HG03045 (cell line): ENCODE results near the gene ZER1.
A peak's percentile ranks its signal among the peaks of the same experiment; 100 is the strongest.

Source experiments
- ATAC-seq: cut with Tn5 transposase; IDR thresholded peaks from one replicate; pipeline ENCODE4 v1.9.1; 2021; ENCODE audit warnings: mild to moderate bottlenecking, moderate library complexity; ENCODE audit not compliant: unreplicated experiment

Gene ZER1

DNA sequence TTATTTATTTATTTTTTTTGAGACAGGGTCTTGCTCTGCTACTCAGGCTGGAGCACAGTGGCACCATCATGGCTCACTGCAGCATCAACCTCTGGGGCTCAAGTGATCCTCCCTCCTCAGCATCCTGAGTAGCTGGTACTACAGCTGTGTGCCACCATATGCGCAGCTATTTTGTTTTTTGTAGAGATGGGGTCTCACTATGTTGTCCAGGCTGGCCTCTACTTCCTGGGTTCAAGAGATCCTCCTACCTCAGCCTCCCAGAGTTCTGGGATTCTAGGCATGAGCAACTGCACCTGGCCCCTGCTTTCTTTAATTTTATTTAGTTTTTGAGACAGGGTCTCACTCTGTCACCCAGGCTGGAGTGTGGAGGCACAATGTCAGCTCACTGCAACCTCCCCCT is 28.3 kb downstream of the ZER1 start:
- ATAC-seq = no peak

DNA sequence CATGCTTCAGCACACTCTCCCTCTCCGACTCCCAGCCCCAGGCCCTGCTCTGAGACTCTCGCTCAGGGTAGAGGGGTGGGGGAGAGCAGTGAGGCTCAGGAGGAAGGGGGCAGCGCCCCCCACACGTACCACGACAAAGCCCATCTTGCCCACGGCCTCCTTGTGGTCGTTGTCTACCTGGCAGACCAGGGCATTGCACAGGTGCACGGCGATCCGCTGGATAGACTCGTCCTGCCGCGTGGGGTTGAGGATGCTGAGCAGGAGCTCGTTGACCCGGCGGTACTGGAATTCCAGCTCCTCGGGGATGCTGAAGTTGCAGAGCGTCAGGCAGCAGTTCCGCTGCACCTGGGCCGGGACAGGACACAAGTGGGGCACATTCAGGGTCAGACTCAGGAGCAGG is 29.3 kb downstream of the ZER1 start:
- ATAC-seq = no peak

DNA sequence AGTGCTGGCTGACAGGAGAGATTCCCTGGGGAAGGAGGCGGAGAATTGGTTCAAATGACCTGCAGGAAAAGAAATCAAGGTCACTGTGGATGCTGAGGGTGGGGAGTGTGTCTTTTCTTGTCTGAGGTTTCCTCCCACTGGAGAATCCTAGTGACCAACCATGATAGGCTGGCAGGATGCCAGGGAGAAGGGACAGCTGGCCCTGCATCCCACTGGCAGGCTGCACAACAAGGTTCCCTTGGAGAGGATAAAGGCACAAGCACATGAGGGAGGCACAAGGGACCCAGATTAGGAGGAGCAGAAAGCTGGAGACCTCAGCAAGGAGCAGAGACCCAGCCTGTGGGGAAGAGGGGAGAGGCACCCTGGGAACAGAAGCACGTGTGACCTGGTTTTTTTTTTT is 36.4 kb downstream of the ZER1 start:
- ATAC-seq = no peak

DNA sequence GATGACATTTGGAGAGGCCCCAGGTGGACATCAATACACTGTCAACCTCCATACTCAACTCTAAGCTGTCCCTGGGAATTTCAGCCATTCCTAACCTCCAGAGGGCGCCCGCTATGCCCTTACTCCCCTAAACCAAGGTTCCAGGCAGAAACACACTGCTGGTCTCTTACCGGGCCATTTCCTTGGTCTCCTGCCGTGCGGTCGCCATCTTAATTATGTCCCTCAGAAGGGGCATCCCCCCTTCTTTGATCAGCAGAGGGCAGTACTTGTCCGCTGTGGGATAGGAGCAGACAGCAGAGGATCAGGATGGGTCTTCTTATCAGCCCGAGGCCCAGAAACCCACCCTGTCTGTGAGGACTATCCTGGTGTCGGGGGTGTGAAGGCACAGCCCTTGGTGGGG is 38.5 kb downstream of the ZER1 start:
- ATAC-seq = no peak

DNA sequence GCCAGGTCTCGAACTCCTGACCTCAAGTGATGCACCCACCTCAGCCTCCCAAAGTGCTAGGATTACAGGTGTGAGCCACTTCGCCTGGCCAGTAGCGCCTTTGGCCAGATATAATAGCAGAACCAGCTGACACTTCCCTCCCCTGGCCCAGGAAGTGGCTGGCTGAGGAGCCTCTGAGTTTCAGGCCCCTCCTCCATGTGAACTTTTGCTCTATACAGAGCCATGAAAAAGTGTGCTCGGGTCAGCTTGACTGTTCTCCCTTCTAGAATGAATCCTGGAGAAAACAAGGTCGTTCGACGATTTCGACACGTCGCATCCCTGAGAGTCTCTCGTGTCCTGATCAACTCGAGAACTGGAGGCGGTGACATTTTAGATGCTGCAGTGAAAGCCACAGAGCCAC is 39.2 kb downstream of the ZER1 start:
- ATAC-seq = no peak

DNA sequence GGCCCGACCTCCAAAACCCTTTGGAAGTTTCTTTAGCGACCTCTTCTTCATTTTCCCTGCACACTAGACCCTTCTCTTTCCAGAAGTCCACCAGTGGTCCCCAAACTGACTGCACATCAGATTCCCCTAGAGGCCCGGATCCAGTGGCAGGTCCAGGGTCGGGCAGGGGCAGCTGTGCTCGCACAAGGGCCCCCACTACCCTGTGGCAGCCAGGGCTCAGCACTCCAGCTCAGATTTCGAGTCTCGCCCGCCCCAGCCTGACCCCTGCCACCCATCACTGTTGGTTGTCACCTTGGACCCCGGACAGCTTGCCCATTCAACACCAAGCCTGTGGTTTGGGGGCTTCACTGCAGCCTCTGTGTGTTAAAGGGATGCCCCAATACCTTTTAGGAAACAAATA is 40.0 kb downstream of the ZER1 start:
- no peak for ATAC-seq

DNA sequence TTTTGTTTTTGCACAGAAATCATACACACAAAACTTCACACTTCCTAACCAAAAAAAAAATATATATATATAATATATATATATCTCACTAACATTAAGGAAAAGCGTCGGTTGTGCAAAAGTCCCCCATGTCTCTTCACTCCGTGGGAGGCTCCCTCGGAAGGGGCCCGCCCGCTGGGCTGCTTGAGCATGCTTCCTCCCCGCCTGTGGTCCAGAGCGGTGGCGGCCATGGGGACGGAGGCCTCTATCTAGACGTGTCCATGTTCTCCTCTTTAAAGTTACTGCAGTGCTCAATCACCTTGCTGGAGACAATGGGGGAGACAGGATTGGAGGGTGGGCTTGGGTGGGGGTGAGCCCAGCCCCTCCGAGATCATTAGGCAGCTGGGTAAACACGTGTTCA is 40.6 kb downstream of the ZER1 start:
- ATAC-seq = no peak

DNA sequence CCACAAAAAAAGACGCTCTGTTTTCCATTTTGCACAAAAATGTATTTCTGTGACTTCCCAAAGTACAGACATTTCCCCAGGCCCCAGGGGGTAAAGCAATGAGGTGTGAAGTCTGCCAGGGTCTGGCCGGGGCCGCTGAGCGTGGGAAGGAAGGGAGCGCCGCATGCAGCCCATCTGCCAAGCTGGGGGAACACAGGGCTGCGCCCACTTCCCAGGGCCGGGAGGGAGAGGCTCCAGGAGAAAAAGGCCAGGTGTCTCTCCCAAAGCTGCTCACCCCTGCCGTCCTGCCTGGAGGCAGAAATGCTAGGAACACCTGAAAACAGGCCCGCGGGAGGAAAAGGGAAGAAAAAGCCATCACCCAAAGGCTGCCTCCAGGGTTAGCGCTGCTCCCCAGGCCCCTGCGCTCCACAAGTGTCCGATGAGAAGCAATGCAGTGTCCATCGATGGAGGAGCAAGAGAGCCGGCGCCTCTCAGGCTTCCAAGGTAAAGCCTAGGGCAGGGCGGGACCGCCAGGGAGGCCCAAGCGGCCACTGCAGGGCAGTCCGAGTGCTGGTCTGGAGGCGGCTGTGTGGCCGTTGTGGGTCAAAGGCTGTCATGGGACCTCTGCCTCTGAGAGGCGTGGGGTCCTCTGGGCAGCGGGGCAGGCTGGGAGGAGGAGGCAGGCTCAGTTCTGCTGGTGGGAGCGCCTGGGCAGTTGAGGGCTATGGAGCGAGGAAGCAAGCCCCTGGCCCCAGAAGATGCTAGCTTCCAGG is 41.8 kb downstream of the ZER1 start:
- ATAC-seq = no peak

DNA sequence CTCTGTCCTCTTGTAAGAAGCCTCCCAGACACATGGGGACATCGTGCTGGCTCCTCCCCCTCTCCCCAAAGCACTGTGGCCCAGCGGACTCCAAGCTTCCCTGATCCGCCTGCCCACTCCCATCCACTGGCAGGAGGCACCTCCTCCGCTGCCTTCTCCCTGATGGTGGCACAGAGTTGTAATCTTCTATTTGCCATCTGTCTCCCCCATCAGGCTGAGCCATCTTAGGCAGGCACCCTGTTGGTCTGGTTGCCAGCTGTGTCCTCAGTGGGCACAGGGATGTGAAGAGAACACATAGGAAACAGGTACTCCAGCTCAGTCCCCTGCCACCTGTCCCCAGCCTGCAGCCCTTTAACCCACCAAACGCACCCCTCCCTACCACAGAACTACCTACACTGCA is 42.4 kb downstream of the ZER1 start:
- no peak for ATAC-seq

DNA sequence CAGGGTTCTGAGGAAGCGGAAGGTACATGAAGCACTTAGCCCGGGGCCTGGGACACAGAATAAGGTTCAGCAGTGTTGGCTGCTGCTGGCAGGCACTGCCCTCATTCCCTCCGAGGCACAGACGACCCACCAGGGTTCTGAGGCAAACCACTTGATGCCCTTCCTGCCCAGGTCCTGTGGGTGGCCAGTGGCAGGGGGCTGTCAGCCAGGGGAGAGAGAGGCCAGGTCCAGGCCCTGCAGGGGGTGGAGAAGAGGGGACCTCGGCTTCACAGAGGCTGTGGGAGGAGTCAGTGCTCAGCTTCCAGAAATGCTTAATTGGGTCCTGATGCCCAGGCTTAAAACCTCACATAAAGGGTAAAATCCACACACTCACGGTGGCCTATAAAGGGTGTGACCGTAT is 43.4 kb downstream of the ZER1 start:
- ATAC-seq = no peak

DNA sequence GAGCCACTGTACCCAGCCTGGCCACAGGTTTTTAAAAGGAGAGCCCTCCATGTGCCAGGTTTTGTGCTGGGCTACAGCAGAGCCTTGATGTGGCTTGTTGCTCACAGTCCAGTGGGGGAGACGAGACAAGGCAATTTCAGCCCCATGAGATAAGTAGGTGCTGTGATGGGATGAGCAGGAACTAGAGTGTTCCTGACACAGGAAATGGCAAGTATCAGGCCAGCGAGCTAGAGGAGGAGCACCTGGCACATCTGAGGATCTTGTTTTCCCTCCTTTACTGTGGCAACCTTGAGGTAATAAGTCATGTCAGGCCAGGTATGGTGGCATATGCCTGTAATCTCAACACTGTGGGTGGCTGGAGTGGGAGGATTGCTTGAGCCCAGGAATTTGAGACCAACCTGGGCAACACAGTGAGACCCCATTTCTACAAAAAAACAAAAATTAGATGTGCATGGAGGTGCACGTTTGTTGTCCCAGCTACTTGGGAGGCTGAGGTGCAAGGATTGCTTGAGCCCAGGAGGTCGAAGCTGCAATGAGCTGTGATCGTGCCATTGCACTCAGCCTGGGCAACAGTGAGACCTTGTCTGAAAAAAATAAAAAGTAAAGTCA is 44.0 kb downstream of the ZER1 start:
- ATAC-seq = no peak

DNA sequence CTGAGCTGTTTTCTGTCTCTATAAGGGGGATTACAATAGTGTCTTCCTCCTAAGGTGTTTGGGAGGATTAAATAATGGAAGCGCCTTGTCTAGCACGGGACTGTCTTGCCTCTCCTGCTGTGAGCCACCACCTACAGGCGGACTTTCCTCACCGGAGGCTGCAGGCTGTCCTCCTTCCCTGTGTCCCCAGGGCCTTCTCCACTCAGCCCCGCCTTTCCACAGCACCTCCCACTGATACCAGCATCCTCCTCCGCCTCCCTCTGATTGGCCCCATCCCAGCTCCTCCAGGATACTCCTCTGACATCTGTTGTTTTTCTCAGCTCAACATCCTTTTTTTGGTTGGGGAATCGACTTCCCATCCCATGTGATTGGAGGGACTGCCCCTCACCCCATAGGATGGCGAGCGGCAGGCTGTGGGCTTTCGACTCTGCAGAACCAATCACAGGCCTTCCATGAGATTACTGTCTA is 46.9 kb downstream of the ZER1 start:
- ATAC-seq = no peak

DNA sequence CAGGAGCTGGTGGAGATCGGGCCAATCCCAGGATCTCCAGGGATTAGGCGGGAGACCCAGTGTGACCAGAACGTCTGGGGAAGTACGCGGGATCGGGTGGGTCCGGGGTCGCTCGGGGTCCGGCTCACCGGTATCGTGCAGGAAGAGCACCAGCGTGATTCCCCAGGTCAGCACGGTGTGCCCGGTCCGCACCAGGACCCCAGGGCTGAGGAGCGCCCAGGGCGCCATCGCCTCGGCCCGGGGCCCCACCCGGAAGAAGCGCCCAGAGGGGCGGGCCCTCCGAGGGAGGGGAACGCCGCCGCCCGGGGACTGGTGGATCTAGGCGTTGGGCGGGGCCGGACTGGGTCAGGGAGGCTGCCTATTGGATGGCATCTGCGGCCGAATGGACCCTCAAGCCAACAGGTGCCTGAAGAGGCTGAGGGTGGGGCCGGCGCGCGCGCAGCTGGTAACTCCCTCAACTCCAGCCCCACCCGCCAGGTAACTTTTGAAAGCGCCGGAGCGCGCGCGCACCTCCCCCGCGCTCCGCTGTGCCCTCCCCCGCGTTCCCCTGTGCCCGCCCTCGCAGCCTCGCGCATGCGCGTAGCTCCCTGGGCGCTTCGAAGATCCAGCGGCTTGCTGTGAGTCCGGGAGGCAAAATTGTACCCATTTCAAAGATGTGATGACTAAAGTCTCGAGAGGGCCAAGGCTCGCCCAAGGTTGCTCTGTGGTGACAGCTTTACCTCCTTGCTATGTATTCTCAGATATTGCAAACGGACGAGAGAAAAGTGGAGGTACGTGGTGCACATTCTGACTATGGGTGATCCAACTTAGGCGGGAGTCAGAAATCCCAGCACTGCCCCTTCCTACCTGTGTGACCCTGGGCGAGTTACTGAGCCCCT is 47.6 kb downstream of the ZER1 start, which contains the start of gene ZDHHC12:
Gene ZDHHC12 (minus strand): TSS at position 262 of the 878 bp plus-strand sequence. CDS start 34 bp downstream, at position 228.
- ATAC-seq = peak; percentile 94

DNA sequence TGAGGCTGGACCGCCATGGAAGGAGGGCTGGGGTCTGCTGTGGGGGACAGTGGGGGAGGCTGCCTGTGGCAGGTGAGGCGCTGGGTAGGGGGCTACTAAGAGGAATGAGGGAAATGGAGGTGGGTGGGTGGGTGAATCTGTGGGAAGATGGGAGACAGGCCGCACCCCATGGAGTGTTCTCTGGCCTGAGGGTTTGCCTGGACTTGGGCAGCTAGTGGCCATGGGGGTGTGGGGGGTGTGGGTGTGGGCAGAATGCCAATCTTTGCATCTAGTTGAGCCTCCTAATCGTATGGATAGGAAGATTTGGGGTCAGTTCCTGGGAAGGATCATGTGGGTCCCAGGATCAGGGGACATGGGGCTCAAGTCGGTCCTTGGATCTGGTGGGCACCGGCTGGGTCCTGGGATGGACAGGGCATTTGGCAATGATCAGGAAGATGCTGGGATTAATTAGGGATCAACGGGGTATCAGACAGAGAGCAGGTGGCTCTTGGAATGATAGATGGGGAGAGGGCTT is 48.3 kb downstream of the ZER1 start:
- ATAC-seq = no peak

DNA sequence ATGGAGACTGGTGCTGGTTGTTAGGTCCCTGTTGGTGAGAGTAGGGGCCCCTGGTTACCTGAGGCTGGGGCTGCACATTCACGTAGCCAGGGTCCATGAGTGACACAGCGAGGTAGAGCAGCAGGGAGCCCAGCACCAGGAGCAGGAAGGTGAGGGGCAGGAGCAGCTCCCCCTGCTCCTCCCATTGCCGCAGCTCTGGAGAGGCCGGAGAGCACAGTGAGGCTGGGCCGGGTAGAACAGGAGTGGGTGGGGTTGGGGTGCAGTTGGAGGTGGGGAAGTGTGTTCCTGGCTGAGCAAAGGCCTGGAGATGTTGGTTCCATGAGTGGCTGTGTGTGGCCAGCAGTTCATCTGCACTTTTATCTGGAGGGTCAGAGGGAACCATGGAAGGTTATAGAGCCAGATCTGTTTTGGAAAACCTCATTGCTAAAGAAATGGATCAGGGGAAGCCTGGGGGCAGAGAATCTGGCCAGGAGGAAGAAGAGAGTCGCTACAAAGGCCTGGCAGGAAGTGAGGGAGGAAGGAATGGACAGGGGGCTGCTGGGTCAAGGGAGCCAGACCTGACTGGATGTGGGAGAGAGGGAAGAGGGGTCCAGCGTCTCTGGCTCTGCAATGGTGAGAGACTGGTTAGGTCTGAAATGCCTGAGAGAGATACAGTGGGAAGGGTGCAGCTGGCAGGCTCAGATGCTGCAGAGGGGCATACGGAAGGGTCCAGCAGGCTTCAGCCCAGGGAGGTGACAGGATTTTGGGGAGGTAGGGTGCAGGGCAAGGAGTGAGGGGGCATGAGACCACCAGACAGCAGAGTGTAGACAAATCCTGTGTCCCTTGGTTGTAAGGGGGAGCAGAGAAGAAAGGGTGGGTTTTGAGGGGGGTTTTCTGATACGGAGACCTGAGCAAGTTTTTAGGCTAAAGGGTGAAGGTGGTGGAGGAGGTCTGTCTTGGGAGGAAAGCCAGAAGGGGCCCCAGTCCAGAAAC is 49.1 kb downstream of the ZER1 start:
- no peak for ATAC-seq

DNA sequence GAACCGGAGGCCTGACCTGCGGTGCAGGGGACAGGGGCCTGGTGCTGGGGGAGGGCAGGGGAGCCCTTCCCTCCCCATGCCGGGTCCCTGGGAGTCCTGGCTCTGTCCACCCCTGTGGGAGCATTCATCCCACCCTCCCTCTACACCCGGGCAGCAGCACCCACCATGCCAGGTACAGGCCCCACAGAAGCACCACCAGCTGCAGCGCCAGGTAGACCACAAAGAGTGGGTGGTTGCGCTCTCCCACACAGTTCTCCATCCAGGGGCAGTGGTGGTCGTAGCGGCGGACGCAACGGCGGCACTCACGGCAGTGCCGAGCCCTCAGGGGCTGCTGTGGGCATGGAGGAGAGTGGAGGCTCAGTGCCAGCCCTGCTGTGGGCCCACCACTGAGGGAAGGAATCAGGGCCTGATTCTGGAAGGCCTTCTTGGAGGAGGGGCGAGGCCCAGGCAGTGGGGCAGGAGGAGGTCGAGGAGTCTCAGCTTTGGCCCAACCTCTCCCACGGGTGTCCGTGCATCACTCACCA is 50.2 kb downstream of the ZER1 start:
- ATAC-seq = no peak

DNA sequence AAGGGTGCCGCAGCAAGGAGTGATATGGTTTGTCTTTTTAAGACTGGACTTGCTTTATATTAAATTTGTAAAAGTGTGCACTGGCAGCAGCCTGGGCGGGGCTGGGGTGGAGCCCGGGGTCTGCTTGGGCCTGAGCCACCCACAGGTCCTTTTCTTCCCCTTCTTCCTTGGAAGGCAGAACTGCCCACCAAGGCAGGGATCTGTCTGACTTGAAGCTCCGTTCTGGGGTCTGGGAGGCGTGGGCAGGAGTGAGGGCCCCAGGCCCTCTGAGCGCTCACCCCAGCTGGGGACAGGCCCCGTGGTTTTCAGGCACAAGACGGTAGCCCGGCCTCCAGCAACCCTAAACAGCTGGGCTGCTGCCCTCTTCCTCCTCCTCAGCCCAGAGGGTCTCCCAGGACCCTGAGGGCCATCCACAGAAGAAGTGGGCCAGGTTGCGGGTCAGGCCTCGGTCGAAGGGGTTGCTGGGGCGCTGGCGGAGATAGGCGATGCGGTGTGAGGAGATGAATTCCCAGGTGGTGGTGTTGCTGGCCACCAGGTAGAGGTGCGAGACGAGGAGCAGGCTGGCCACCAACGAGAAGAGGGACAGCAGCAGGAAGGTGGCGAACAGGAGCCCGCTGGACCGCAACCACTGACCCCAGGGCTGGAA is 50.8 kb downstream of the ZER1 start:
- ATAC-seq = no peak

DNA sequence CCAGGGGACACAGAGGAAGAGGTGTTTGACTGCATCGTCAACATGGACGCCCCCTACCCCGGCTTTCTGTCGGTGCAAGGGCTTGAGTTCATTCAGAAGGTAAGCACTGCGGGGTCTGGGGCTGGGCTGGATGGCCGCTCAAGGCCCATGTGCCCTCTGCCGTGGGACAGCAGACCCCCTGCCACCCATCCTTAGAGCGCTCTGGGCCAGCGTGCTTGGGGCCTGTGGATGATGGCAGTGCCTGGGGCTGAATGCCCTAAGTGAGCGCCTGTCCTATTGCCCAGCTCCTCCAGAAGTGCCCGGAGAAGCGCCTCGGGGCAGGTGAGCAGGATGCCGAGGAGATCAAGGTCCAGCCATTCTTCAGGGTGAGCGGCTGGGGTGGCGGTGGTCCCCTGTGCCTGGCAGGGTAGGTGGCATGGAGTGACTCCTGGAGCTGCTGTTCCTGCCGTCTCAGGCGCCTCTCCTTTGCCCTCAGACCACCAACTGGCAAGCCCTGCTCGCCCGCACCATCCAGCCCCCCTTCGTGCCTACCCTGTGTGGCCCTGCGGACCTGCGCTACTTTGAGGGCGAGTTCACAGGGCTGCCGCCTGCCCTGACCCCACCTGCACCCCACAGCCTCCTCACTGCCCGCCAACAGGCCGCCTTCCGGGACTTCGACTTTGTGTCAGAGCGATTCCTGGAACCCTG is 51.7 kb downstream of the ZER1 start:
- no peak for ATAC-seq

DNA sequence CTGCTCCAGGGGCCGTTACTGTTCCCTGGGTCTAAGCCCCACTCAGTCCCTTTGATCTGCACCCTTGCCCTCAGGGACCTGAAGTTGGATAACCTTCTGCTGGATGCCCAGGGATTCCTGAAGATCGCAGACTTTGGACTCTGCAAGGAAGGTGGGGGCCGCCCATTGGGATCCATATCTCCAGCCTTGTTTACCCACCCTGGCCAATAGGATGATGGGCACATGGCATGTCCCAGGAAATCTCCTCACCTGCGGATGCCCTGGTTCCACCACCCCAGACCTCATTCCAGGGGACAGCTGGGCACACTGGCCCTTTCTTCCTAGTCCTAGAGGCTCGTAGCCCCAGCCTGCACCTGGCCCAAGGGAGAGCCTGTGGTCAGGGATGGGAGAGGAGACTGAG is 53.3 kb downstream of the ZER1 start:
- no peak for ATAC-seq
